ENCODE data around the gene THBS3. TPM values are rescaled to one million over a fixed set of nuclear protein-coding genes. Genes with fewer than 3 reads are reported as not detected.

THBS3 gene
- total and polyA plus RNA-seq, 2 of the 13 experiments (the other 11 are each of a cell fraction or from before 2014, with no cell fraction given): 0.86 to 3.6 TPM

GRCh38 chr1:155227261-155228095 is 19.8 kb upstream of the THBS3 start (continued):
- TF ChIP-seq SRSF1 (optimal IDR thresholded peaks at IDR 0.05; ENCODE audit: low read depth, low read length): peak; percentile 76
- 0 out of 2 replicates have a peak, but pooled peaks have one; percentile 11 for TF ChIP-seq MIXL1 (CRISPR knock-in tag; IDR thresholded peaks at IDR 0.05)
- peak; percentile 75 for TF ChIP-seq GABPB1 (CRISPR knock-in tag; IDR thresholded peaks at IDR 0.05)
- TF ChIP-seq ZFY (CRISPR knock-in tag; IDR thresholded peaks at IDR 0.05): peak; percentile 40; the same call in 1 of the 2 replicates
- no peak for TF ChIP-seq NPAS2 (CRISPR knock-in tag; IDR thresholded peaks at IDR 0.05; ENCODE audit: borderline replicate concordance)
- peak; percentile 36; the same call in 1 of the 2 replicates for TF ChIP-seq CSRNP1 (CRISPR knock-in tag; IDR thresholded peaks at IDR 0.05)
- TF ChIP-seq HOXA3 (CRISPR knock-in tag; IDR thresholded peaks at IDR 0.05): peak; percentile 40
- 0 out of 2 replicates have a peak, but pooled peaks have one; percentile 45 for TF ChIP-seq ZNF800 (CRISPR knock-in tag; IDR thresholded peaks at IDR 0.05)
- TF ChIP-seq SOX13 (IDR thresholded peaks at IDR 0.05): no peak
- no peak for TF ChIP-seq SOX13 (CRISPR knock-in tag; conservative IDR thresholded peaks at IDR 0.05 in 1 of 2, IDR thresholded peaks at IDR 0.05 in 1 of 2)
- no peak for TF ChIP-seq ZNF446 (CRISPR knock-in tag; IDR thresholded peaks at IDR 0.05)
- TF ChIP-seq MAX (IDR thresholded peaks at IDR 0.05): peak; percentile 77
- no peak for TF ChIP-seq SKI (IDR thresholded peaks at IDR 0.05; ENCODE audit: partially characterized antibody)
- no peak for TF ChIP-seq GLI4 (CRISPR knock-in tag; IDR thresholded peaks at IDR 0.05; ENCODE audit: borderline replicate concordance)
- TF ChIP-seq TFDP2 (CRISPR knock-in tag; IDR thresholded peaks at IDR 0.05): peak; percentile 98
- TF ChIP-seq SOX6 (IDR thresholded peaks at IDR 0.05): no peak
- TF ChIP-seq SOX6 (CRISPR knock-in tag; IDR thresholded peaks at IDR 0.05): peak; percentile 25; the same call in 1 of the 2 replicates
- no peak for TF ChIP-seq RXRB (CRISPR knock-in tag; IDR thresholded peaks at IDR 0.05; ENCODE audit: borderline replicate concordance)
- peak; percentile 51 for TF ChIP-seq PHF20 (CRISPR knock-in tag; IDR thresholded peaks at IDR 0.05)
- TF ChIP-seq ZNF343 (CRISPR knock-in tag; IDR thresholded peaks at IDR 0.05): no peak
- peak; percentile 9; the same call in 1 of the 2 replicates for TF ChIP-seq MXD1 (CRISPR knock-in tag; IDR thresholded peaks at IDR 0.05)
- TF ChIP-seq BHLHE40 (IDR thresholded peaks at IDR 0.05; ENCODE audit: low read length): peak; percentile 47; the same call in 1 of the 2 replicates
- no peak for TF ChIP-seq ZNF720 (CRISPR knock-in tag; IDR thresholded peaks at IDR 0.05)
- no peak for TF ChIP-seq ZMAT5 (CRISPR knock-in tag; IDR thresholded peaks at IDR 0.05; ENCODE audit: borderline replicate concordance, low read depth)
